Stimulated activated CD8-positive, alpha-beta memory T cell treated with anti-CD3 and anti-CD28 coated beads, Interleukin-12 subunit alpha, Interleukin-12 subunit beta, amount 100 ng/mL, for 4 hours (primary cell): ENCODE data around the gene GPBAR1.

Experiments
- DNase-seq: peaks from one replicate; pipeline ENCODE4 v3.0.0-alpha.2; 2020; ENCODE audit warnings: low read depth

Gene GPBAR1

GRCh38 chr2:218244204-218244603 is 16.6 kb upstream of the GPBAR1 start:
- no peak for DNase-seq

DNA sequence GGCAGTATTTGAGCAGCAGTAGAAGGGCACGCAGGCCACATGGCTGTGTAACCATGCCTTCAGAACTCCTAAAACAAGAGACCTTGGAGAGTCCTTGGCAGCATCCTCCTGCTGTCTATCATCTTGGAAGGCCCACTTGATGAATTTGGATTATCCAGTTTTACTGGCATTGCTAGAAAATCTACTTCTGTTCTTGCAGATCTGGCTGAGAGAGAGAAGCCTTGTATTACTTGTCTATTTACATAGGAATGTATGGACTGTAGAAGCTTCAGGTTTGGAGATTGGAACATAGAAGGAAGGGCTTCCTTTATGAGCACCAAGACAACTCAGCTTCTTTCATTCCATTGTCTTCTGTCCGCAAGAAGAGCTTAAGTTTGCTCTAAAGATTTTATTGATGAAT is 16.1 kb upstream of the GPBAR1 start:
- no peak for DNase-seq

DNA sequence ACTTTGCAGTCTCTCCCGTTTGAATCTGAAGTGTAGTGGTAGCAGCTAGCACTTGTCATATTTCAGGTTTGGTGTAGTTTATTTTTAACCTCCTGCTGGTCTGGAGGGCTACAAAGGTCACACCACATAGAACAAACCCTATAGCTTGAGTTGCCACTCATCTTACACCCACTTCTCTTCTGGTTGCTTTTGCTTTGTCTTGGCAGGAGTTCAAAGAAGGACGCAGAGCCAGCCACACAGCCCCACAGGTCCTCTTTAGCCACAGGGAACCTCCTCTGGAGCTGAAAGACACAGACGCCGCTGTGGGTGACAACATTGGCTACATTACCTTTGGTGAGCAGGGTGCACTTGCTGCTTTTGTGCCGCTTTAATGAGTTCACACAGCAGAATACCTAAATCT is 15.6 kb upstream of the GPBAR1 start:
- no peak for DNase-seq

DNA sequence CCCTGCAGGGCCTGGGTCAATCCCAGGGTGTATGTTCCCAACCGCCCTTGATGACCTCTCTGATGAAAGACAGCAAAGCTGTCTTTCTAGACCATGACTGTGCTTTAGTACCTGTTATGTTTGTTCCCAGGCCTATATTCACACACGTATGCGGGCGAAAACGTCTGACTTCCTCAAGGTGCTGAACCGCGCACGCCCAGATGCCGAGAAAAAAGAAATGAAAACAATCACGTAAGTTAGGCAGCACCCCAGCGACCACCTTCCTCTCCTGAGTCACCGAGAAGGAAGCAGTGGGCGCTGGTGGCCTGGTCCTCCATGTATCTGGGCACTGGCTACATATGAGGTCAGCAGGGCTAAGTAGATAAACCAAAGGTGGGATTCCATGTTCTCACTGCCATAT is 11.1 kb upstream of the GPBAR1 start:
- DNase-seq, result no peak

DNA sequence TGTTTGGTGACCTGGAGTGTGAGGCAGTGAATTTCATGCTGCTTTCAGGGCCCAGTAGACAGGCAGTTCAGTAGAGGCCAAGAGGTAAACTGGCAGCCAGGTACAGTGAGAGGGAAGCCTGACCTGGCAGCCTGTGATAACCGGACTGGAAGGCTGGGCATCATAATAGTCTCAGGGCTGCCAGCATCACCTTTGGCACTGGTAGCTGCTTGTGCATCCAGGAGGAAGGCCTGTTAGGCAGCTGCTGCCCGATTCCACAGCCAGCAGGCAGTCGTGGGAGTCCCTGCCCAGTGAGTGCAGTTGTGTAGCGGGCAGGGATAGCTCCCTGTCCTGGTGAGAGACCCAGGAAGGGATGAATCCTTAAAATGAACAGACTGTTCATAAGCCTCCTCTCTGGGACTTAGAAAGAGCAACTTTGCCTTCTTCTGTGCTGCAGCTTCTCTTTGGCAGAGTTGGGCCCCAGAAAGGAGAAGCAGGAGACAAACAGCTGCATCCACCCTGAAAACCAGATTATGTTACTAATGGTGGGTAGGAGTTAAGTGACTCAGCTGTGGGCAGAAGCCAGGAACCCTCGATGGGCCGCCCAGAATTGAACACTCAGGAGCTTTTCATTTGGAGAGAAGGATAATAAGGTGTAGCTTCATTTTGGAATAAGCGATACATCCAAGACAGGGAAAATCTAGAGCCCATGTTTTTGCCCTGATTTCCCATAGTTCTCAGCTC is 8.1 kb upstream of the GPBAR1 start:
- DNase-seq, result no peak

GRCh38 chr2:218253232-218253625 is 7.6 kb upstream of the GPBAR1 start:
- DNase-seq, result no peak

- DNase-seq, result no peak
These were observed 5.4 kb upstream of the GPBAR1 start for GRCh38 chr2:218255446-218255845.

DNA sequence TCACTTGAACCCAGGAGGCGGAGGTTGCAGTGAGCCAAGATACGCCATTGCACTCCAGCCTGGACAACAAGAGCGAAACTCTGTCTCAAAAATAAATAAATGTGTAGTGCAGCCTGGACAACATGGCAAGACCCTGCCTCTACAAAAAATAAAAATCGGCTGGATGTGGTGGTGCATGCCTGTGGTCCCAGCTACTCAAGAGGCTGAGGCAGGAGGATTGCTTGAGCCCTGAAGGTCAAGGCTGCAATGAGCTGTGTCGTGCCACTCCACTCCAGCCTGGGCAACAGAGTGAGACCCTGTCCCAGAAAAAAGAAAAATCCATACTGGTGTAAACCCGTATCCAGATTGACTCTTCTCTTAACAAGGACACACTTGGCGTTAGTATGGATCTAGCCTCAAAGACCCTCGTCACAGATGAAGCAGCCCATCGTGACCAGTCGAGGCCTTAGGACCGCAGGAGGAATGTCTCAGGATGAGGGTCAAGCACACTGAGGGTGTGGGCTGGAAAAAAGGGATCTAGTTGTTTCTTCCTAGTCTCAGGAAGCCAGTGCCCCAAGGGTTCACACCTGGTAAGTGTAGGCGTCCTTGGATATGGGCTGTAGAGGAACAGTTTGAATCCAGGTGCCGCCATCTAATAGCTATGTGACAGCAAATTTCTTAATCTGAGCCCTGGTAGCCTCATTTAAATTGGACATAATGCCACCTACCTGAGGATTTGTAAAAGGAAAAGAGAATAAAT is 4.0 kb upstream of the GPBAR1 start:
- DNase-seq, result no peak

- peak; percentile 40 for DNase-seq
These were observed 3.3 kb upstream of the GPBAR1 start for GRCh38 chr2:218257390-218257981.

GRCh38 chr2:218259099-218259961 is 1.5 kb upstream of the GPBAR1 start:
- no peak for DNase-seq

DNA sequence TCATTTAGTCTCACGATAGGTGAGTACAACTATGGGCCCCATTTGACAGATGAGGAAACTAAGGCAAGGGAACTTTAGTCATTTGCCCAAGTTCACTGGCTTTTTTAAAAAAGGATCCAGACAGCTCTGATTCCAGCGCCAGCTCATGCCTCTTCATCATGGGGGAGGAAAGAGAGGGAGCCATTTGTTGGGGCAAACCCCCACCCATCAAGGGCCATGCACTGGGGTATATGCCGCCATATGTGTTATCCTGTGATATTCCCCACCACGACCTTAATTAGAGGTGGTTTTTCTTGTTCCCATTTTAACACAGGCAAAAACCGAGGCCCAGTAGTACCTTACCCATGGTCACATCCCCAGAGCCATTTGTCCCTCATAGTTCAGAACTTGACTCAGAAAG is 649 bp upstream of the GPBAR1 start:
- no peak for DNase-seq

GRCh38 chr2:218261423-218262236 is 815 bp downstream of the GPBAR1 start:
- no peak for DNase-seq

DNA sequence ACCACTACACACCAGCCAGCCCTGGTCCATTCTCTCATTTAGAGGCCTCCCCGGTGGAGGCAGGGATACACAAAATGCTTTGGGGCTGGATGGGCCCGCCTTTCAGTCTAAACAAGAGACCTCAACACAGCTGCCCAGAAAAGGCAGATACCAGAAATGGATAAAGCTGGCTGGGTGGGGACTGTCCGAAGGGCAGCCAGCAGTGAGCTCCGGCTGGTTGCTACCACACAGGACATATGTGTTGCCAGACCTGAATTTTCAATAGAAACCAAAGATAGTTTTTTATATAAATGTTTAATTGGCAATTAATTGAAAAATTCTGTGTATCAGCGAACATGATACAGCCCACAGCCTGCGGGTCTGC is 1.4 kb downstream of the GPBAR1 start:
- DNase-seq, result no peak

- DNase-seq, result no peak
These were observed 2.1 kb downstream of the GPBAR1 start for GRCh38 chr2:218262631-218263586.

- DNase-seq, result no peak
These were observed 3.2 kb downstream of the GPBAR1 start for GRCh38 chr2:218263817-218264641.

GRCh38 chr2:218264773-218265561 is 4.2 kb downstream of the GPBAR1 start:
- no peak for DNase-seq

DNA sequence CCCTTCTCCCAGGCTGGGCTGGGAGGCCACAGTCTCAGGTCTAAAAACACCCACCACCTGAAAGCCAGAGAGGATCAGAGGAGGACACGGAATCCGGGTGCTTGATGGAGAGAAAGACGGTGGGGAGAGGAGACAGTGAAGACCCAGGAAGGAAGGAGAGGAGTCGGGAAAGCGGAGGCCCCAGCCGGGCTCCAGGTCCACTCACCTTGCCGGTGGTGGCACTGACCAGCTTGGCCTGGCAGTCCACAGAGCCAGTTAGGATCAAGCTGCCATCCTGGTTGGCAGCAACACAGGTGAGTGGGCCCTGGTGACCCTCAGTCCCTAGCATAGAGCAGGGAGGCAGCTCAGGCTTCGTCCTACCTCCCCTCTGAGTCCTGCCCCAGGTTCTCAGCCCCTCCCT is 4.8 kb downstream of the GPBAR1 start:
- DNase-seq, result no peak

- DNase-seq, result no peak
These were observed 5.6 kb downstream of the GPBAR1 start for GRCh38 chr2:218266316-218266979.
